Esophagus muscularis mucosa (tissue), 3 donors: Measurements from ENCODE around the gene NADSYN1.

Experiments
- CTCF ChIP-seq, 3 experiments: fragments of 200-600 bp in 2 of 3; fragments of 450-650 bp in 1 of 3; sonication (generic) in 2 of 3; IDR thresholded peaks; one replicate each; pipeline ENCODE4 v1.5.1; 2017 to 2019; ENCODE audit warnings: antibody characterized with exemption in 3 of 3, mild to moderate bottlenecking in 2 of 3, moderate library complexity in 1 of 3
- POLR2A ChIP-seq: fragments of 450-650 bp; IDR thresholded peaks from one replicate; pipeline ENCODE4 v1.6.1; 2017; ENCODE audit warnings: antibody characterized with exemption, moderate library complexity, mild to moderate bottlenecking, low read depth

GRCh38 chr11:71450507-71450906 is 2.5 kb upstream of the NADSYN1 start:
- TF ChIP-seq CTCF (IDR thresholded peaks at IDR 0.05): no peak
- TF ChIP-seq POLR2A: no peak
